Measurements from ENCODE around the gene ARRB2.

ARRB2 gene

GRCh38 chr17:4766723-4767122 is 56.3 kb downstream of the ARRB2 start:
- TF ChIP-seq CTCF (IDR thresholded peaks at IDR 0.05; ENCODE audit: extremely low read depth, missing control alignments) = no peak
- DNase-seq (ENCODE audit: low spot score) = no peak

GRCh38 chr17:4768298-4768697 is 57.9 kb downstream of the ARRB2 start:
- no peak for DNase-seq (ENCODE audit: low spot score)
- TF ChIP-seq CTCF (IDR thresholded peaks at IDR 0.05; ENCODE audit: extremely low read depth, missing control alignments) = no peak

- no peak for DNase-seq (ENCODE audit: low spot score)
Observed at GRCh38 chr17:4769628-4770027, 59.2 kb downstream of the ARRB2 start.

More at GRCh38 chr17:4769628-4770027, 59.2 kb downstream of the ARRB2 start:
- no peak for TF ChIP-seq CTCF (IDR thresholded peaks at IDR 0.05; ENCODE audit: extremely low read depth, missing control alignments)

All from GM20000 (cell line).